AG09309 (cell line): Measurements from ENCODE around the gene MYOD1.

Experiments used
- DNase-seq: peaks from one replicate; pipeline ENCODE4 v3.0.0-alpha.2; 2010; ENCODE audit warnings: low read depth
- H3K4me3 ChIP-seq: 2 replicates; pipeline ENCODE4 v1.5.1; 2011; ENCODE audit warnings: mild to moderate bottlenecking, low read depth, low read length, moderate library complexity; ENCODE audit not compliant: control insufficient read depth
- TF ChIP-seq, protein P1 (sequence below): IDR thresholded peaks from 2 replicates; pipeline ENCODE4 v1.5.1; 2011; ENCODE audit warnings: mild to moderate bottlenecking, low read depth, low read length, inconsistent platforms; ENCODE audit not compliant: insufficient read depth, control insufficient read depth; ENCODE audit errors: missing control alignments

Gene MYOD1

DNA sequence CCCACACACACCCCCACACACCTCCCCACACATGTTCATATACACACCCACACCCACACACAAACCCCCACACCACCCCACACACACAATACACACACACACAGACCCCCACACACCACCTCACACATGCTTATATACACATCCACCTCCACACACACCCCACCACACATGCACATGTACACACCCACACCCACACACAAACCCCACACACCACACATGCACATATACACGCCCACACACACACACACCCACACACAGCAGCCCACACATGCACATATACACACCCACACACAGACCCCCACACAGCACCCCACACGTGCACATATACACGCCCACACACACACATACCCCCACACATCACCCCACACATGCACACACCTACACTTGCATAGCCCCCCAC is 44.3 kb downstream of the MYOD1 start:
- no peak for DNase-seq
- H3K4me3 ChIP-seq, result no peak overlapping the region
- TF ChIP-seq, protein P1, sequence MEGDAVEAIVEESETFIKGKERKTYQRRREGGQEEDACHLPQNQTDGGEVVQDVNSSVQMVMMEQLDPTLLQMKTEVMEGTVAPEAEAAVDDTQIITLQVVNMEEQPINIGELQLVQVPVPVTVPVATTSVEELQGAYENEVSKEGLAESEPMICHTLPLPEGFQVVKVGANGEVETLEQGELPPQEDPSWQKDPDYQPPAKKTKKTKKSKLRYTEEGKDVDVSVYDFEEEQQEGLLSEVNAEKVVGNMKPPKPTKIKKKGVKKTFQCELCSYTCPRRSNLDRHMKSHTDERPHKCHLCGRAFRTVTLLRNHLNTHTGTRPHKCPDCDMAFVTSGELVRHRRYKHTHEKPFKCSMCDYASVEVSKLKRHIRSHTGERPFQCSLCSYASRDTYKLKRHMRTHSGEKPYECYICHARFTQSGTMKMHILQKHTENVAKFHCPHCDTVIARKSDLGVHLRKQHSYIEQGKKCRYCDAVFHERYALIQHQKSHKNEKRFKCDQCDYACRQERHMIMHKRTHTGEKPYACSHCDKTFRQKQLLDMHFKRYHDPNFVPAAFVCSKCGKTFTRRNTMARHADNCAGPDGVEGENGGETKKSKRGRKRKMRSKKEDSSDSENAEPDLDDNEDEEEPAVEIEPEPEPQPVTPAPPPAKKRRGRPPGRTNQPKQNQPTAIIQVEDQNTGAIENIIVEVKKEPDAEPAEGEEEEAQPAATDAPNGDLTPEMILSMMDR, result no peak

DNA sequence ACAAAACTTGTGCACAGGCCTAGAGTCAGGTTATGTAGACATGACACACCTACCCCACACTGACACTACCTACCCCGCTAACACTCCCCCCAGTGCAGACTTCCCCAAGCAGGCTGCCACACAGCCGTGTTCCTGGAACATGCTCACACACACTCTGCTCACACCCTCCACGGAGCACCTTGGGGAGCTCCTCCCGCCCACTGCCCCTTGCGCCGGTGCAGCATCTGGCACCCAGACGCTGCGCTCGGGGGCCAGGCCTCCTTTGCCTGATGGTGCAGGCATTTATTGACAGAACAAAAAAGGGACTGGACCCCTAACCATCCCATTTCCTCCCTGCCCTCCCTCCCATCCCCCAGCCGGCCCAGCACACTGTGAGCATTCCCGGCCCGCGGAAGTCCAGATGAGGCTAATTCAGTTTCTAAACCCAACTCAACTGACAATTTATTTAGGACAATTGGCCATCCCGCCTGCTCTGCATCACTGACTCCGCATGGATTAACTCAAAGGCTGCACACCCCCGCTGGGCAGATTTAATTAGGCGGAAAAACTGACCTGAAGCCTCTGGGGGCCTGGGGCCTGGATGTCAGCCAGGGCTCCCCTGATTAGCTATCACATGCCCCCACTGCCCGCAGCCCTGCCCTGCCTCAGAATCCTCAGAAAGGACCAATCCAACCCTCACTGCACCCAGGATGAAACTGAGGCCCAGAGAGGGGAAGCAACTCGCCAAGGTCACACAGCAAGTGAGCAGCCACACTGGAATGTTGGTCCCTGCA is 45.3 kb downstream of the MYOD1 start:
- H3K4me3 ChIP-seq, result no peak overlapping the region
- DNase-seq, result no peak
- TF ChIP-seq, protein P1, result no peak

DNA sequence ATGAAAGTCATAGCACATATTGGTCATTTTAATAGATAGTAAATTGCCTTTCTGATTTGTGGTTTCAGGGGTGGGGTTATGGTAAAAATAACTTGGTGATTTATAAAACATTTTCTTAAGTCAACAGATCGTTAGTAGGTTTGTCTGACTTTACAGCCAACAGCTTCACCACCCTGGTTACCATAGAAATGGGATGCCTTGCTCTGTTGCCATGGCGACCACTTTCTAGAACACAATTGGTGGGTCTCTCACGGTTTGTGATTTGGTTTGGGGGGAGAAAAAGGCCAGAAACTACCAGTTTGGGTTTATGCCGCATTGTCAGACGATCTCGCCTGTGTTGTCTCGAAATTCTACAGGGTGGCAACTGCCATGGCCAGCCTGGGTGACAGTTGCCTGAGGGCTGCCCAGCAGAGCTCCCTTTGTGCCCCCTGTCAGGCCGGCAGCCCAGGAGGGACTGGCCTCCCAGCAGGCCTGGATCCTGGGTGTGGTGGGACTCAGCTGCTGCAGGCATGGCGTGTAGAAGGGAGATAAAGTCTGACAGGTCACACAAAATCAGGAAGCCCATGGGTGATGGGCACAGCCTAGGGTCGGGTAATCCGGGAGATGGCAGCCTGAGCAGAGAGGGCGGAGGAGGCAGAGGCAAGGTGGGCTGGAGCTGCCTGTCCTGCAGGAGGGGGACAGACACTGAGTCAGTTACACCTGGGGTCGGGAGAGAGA is 46.1 kb downstream of the MYOD1 start:
- DNase-seq, result no peak
- TF ChIP-seq, protein P1, result no peak
- H3K4me3 ChIP-seq, result no peak overlapping the region

DNA sequence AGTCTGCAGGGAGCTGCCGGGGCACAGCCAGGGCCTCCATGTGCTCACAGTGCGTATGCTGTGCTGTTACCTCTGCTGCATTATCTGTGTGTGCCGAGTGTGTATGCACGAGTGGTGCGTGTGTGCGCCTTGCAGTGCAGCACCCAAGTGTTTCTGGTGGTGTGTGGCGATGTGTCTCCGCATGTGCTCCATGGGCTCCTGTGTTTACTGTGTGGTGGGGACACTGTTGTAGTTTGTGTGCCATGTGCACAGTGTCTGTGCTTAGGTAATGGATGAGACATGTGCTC is 46.6 kb downstream of the MYOD1 start:
- no peak for DNase-seq
- TF ChIP-seq, protein P1, result no peak
- no peak overlapping the region for H3K4me3 ChIP-seq

DNA sequence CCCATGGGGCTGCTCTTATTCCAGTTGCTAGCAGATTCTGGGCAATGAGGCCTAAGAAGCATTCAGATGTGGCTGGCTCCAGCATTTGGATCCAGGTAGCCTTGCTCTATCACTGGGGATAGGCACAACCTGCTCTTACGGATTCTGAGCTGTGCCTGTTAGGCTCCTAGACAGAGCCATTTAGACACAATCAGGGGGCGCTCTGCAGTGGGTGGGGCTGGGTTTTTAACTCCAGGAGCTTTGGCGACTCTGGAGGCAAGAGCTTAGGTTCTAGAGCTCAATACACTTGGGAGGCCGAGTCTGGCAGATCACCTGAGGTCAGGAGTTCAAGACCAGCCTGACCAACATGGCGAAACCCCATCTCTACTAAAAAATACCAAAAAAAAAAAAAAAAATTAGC is 47.2 kb downstream of the MYOD1 start:
- DNase-seq, result no peak
- H3K4me3 ChIP-seq, result no peak overlapping the region
- TF ChIP-seq, protein P1, result peak; percentile 20

DNA sequence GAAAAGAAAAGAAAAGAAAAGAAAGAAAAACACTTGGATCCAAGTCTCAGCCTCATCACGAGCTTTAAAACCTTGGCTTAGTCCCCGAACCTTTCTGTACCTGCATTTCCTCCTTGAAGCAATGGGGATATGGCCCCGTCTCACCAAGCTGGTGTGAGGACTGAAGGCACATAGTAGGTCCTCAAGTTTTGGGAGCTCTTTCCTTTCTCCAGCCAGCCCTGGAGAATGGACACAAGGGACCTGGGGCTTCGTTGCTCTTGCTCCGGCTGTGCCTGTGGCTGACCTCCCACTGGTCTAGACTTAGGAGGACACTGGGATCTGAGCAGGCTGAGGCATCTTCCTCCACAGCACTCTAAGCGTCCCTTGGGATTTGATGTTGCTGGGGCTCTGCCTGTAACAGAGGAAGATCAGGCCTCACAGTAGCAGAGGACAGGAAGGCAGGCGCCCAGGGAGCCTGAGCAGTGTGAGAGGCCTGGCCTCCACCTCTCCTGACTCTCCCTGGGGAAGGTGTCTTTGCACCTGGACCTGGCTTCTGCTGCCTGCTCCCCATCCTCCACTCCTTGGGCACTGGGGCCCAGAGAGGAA is 48.0 kb downstream of the MYOD1 start:
- H3K4me3 ChIP-seq, result no peak overlapping the region
- TF ChIP-seq, protein P1, result no peak
- DNase-seq, result no peak

DNA sequence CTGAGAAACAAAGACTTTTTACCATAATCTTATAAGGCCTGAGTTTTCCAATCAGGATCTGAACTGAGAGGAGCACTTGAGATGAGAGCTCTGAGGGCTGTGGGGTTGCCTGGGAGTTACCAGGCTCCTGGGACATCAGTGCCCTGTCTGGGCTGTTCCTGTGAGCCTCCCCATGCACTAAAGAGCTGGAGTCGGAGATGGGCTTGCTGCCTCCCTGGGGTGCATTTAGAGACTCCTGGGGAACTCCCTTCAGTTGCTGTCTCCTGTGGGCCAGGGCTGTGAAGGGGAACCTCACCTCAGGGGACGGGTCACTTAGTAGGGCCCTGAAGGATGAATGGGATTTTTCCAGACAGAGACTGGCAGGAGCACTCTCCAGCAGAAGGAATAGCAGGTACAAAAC is 48.5 kb downstream of the MYOD1 start:
- no peak for DNase-seq
- TF ChIP-seq, protein P1, result no peak
- no peak overlapping the region for H3K4me3 ChIP-seq
